DOHH2 (cell line): ENCODE data around the gene CTSH.

Experiments used
- H3F3A ChIP-seq: fragments of 200-600 bp; sonication (generic), shearing (Covaris generic); 2 replicates; pipeline ENCODE4 v1.6.0; 2016; ENCODE audit warnings: antibody characterized with exemption, mild to moderate bottlenecking; ENCODE audit not compliant: control insufficient read depth, insufficient read depth
- H3K27ac ChIP-seq: fragments of 200-600 bp; sonication (generic); 2 replicates; pipeline ENCODE4 v1.5.1; 2014; ENCODE audit warnings: low read depth, mild to moderate bottlenecking, low read length, moderate library complexity
- H3K27me3 ChIP-seq: fragments of 200-600 bp; sonication (generic); 2 replicates; pipeline ENCODE4 v1.6.1; 2014; ENCODE audit warnings: mild to moderate bottlenecking, low read length, mixed read lengths; ENCODE audit not compliant: control insufficient read depth
- H3K36me3 ChIP-seq: fragments of 200-600 bp; sonication (generic); 2 replicates; pipeline ENCODE4 v1.6.1; 2014; ENCODE audit warnings: mild to moderate bottlenecking, low read length, moderate library complexity, mixed read lengths; ENCODE audit not compliant: control insufficient read depth
- H3K4me1 ChIP-seq: fragments of 200-600 bp; sonication (generic); 2 replicates; pipeline ENCODE4 v1.6.1; 2014; ENCODE audit warnings: mild to moderate bottlenecking, low read length, mixed read lengths; ENCODE audit not compliant: control insufficient read depth
- H3K4me2 ChIP-seq: fragments of 200-600 bp; sonication (generic); 2 replicates; pipeline ENCODE4 v1.6.0; 2014; ENCODE audit warnings: mild to moderate bottlenecking, low read length, moderate library complexity
- H3K4me3 ChIP-seq: fragments of 200-600 bp; sonication (generic); 2 replicates; pipeline ENCODE4 v1.5.1; 2014; ENCODE audit warnings: mild to moderate bottlenecking, low read length, mixed read lengths
- H3K79me2 ChIP-seq: fragments of 200-600 bp; sonication (generic); 2 replicates; pipeline ENCODE4 v1.6.1; 2014; ENCODE audit warnings: mild to moderate bottlenecking, low read length, mixed read lengths; ENCODE audit not compliant: control insufficient read depth
- H3K9me2 ChIP-seq: fragments of 200-600 bp; sonication (generic); replicated peaks from 2 replicates; pipeline ENCODE4 v1.6.1; 2014; ENCODE audit warnings: mild to moderate bottlenecking, low read length, mixed read lengths; ENCODE audit not compliant: control insufficient read depth
- H3K9me3 ChIP-seq: fragments of 200-600 bp; sonication (generic); 2 replicates; pipeline ENCODE4 v1.6.1; 2014; ENCODE audit warnings: antibody characterized with exemption, low read length, mixed read lengths; ENCODE audit not compliant: control insufficient read depth, insufficient read depth
- H4K20me1 ChIP-seq: fragments of 200-600 bp; sonication (generic); 2 replicates; pipeline ENCODE4 v1.6.0; 2014; ENCODE audit warnings: low read depth, mild to moderate bottlenecking, antibody characterized with exemption, low read length, moderate library complexity; ENCODE audit not compliant: control insufficient read depth, insufficient read depth
- EZH2phosphoT487 ChIP-seq: fragments of 200-600 bp; sonication (generic); IDR thresholded peaks from 2 replicates; pipeline ENCODE4 v1.6.1; 2017; ENCODE audit warnings: borderline replicate concordance, mild to moderate bottlenecking, antibody characterized with exemption, low read length, moderate library complexity, mixed read lengths
- TF ChIP-seq, protein P1 (sequence below): fragments of 200-600 bp; sonication (generic); IDR thresholded peaks from one replicate; pipeline ENCODE4 v1.5.1; 2014; ENCODE audit warnings: antibody characterized with exemption, mild to moderate bottlenecking, low read depth, low read length; ENCODE audit not compliant: poor library complexity, severe bottlenecking

The CTSH gene

DNA sequence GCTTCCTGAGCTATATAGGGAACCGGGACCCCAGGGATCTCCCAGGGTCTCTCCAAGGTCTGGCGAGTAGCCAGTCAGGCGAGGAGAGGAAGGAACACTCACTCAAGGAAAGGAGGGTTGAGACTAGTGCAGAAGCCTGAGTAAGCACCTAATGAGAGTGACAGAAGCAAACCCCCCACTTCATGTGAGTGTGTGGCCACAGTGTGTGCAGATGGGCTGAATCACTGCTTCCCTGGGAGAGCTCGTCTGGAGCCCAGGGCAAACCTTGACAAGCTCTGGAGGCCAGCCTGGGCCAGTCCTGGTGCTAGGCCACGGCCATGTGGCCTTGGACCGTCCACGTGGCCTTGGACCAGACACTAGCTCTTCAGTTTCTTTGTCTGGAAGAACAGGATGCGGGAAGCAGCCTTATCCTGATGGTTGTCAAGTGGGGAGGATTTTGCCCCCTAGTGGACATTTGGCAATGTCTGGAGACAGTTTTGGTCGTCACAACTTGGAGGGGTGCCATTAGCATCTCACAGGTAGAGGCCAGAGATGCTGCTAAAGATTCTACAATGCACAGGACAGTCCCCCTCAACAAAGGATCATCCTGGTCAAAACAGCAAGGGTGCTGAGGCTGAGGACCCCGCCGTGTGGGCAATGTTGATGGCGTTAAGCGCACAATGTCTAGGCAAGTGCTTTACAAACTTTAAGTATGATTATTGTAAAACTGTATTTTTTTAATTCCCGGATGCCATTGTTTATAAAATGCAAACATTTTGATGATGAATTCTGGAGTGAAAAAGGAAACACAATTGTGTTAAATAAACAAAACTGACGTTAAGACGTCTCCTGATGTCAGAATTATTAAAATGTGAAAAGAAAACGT, 34.8 kb upstream of the CTSH start:
- no peaks in the 10 kb centered on the region for H3K9me2 ChIP-seq
- peak overlapping the region; percentile 68 for H3K4me2 ChIP-seq
- peaks cover 32% of the 10 kb centered on the region for H3K4me1 ChIP-seq
- no peaks in the 10 kb centered on the region for H3K9me3 ChIP-seq
- H3F3A ChIP-seq, result no peaks in the 10 kb centered on the region
- no peak for TF ChIP-seq EZH2phosphoT487
- TF ChIP-seq, protein P1, sequence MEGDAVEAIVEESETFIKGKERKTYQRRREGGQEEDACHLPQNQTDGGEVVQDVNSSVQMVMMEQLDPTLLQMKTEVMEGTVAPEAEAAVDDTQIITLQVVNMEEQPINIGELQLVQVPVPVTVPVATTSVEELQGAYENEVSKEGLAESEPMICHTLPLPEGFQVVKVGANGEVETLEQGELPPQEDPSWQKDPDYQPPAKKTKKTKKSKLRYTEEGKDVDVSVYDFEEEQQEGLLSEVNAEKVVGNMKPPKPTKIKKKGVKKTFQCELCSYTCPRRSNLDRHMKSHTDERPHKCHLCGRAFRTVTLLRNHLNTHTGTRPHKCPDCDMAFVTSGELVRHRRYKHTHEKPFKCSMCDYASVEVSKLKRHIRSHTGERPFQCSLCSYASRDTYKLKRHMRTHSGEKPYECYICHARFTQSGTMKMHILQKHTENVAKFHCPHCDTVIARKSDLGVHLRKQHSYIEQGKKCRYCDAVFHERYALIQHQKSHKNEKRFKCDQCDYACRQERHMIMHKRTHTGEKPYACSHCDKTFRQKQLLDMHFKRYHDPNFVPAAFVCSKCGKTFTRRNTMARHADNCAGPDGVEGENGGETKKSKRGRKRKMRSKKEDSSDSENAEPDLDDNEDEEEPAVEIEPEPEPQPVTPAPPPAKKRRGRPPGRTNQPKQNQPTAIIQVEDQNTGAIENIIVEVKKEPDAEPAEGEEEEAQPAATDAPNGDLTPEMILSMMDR, result peak; percentile 96
- no peak overlapping the region for H3K27ac ChIP-seq
- no peaks in the 10 kb centered on the region for H4K20me1 ChIP-seq
- H3K79me2 ChIP-seq, result no peaks in the 10 kb centered on the region
- no peaks in the 10 kb centered on the region for H3K27me3 ChIP-seq
- peak overlapping the region; percentile 51 for H3K4me3 ChIP-seq
- H3K36me3 ChIP-seq, result no peaks in the 10 kb centered on the region

- Histone ChIP-seq H3K4me1 (peaks cover 32% of the 10 kb centered on the region), H3K36me3 (no peaks in the 10 kb centered on the region), H3F3A (no peaks in the 10 kb centered on the region), H3K79me2 (no peaks in the 10 kb centered on the region), H3K27me3 (no peaks in the 10 kb centered on the region), H3K9me3 (no peaks in the 10 kb centered on the region), H3K4me3 (peak overlapping the region; percentile 7; the same call in 1 of the 2 replicates), H3K4me2 (peak overlapping the region; percentile 68), H4K20me1 (no peaks in the 10 kb centered on the region), H3K27ac (no peak overlapping the region), H3K9me2 (no peaks in the 10 kb centered on the region)
- TF ChIP-seq EZH2phosphoT487, result no peak
- TF ChIP-seq, protein P1, result no peak
Measured at GRCh38 chr15:78978601-78979179, 33.8 kb upstream of the CTSH start.

DNA sequence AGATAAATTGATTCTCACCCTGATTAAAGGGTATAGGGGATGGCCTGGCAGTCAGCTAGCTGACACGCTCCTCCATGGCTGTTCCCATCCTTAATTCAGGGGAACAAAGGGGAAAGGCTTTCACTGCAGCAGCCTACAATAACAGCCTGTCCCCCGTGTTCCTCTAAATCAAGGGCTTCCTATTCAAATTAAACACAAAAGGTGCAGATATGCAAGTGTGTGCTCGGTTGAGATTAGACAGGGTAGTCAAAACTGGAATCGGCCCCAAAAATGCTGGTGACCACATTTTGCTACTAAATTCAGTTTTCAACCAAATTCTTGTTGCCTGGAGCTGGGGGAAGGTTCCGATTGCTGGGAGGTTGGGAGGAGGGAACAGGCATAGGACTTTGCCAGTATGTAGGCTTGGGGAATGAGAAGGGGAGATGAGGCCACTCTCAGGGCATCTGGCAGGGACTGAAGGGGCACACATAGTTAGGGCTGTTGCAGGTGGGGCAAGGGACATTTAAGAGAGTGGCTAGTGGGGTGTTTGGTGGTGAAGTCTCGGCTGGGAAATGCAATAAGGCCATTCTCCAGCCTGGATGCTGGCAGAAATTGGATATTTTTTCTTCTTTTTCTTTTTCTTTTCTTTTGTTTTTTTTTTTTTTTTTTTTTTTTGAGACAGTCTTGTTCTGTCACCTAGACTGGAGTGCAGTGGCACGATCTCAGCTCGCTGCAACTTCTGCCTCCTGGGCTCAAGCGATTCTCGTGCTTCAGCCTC, 32.9 kb upstream of the CTSH start:
- Histone ChIP-seq H3K79me2 (no peaks in the 10 kb centered on the region), H3K27ac (no peak overlapping the region), H3K4me1 (peaks cover 32% of the 10 kb centered on the region), H3K9me3 (no peaks in the 10 kb centered on the region), H3K27me3 (no peaks in the 10 kb centered on the region), H3K36me3 (no peaks in the 10 kb centered on the region), H3F3A (no peaks in the 10 kb centered on the region), H3K4me2 (0 out of 2 replicates have a peak overlapping the region, but pooled peaks have one; percentile 5), H3K4me3 (no peak overlapping the region), H4K20me1 (no peaks in the 10 kb centered on the region), H3K9me2 (no peaks in the 10 kb centered on the region)
- TF ChIP-seq, protein P1, result no peak
- TF ChIP-seq EZH2phosphoT487, result no peak
